HG02798 (cell line): ENCODE data around the gene HSPA4.
"Not testable (repeated sequence)": the region's sequence is repeated elsewhere in the genome, so short reads cannot be mapped to it uniquely, and the experiment has no call there.

Experiments
- ATAC-seq: cut with Tn5 transposase; IDR thresholded peaks from one replicate; pipeline ENCODE4 v1.9.1; 2021; ENCODE audit warnings: mild to moderate bottlenecking; ENCODE audit not compliant: unreplicated experiment, poor library complexity

Gene HSPA4

DNA sequence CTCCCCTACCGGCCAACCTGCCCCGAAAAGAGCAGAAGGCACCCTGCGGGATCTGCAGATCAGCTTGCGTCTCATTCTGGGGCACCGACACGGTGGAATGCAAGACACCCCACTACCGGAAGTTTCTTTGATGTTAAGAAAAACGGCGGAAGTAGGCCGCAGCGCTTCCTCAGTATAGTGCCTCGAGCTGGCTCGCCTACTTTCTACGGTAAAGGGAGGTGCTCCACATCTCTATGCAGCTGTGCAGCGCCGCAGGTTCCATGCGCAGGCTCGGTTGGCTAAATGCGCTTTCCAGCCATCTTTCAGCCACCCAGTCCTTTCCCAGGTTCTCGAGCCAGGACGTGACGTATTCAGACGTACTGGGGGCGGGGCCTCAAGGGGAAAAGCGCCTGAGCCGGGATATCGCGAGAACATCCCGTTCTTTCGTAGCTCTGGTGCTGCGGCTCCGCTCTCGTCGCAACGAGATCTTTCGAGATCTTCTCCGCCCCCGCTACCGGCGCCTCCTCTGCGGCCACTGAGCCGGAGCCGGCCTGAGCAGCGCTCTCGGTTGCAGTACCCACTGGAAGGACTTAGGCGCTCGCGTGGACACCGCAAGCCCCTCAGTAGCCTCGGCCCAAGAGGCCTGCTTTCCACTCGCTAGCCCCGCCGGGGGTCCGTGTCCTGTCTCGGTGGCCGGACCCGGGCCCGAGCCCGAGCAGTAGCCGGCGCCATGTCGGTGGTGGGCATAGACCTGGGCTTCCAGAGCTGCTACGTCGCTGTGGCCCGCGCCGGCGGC lies at the start of gene HSPA4:
HSPA4 (plus strand) TSS at position 472 of the 775 bp plus-strand sequence; CDS start at position 710, 238 bp downstream.
- peak; percentile 90 for ATAC-seq

DNA sequence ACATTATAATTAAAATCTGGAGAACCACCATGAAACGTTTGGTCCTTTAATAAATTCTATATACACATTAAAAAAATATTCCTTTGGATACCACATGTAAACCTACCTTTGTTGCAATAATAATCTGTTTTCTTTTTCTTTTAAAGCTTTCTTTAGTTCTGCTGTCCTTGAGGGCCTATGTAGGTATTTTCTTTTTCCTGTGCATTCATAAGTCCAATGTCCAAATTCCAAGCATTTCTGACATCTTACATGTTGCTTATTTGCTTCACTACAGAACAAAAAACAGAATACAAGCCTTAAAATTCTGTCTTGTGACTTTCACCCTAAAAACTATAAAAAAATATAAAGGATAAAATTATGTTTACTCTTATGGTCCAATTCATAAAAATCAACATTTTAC lies 45.2 kb upstream of the HSPA4 start:
- ATAC-seq: no peak

DNA sequence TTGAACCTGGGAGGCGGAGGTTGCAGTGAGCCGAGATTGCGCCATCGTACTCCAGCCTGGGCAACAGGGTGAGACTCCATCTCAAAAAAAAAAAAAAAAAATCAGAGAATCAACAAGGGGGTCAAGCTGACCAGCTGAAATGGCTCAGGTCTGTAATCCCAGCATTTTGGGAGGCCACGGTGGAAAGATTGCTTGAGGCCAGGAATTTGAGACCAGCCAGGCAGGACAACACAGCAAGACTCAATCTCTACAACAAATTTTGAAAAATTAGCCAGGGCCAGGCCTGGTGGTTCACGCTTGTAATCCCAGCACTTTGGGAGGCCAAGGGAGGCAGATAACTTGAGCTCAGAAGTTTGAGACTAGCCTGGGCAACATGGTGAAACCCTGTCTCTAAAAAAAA lies 43.4 kb upstream of the HSPA4 start:
- not testable (repeated sequence) for ATAC-seq

DNA sequence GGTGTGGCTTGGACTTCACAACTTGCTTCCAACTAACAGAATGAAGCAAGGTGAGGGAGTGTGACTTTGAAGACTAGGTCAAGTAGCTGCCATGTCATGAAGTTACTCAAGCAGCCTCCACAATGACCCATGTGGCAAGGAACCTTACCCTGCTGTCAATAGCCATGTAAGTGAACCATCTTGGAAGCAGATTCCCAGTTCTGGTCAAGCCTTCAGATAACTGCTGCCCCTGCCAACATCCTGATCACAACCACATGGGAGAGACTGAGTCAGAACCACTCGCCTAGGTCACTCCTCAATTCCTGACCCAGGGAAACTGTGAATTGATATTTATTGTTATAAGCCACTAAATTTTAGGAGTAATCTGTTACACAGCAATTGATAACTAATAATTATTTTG lies 36.3 kb upstream of the HSPA4 start:
- ATAC-seq: no peak

DNA sequence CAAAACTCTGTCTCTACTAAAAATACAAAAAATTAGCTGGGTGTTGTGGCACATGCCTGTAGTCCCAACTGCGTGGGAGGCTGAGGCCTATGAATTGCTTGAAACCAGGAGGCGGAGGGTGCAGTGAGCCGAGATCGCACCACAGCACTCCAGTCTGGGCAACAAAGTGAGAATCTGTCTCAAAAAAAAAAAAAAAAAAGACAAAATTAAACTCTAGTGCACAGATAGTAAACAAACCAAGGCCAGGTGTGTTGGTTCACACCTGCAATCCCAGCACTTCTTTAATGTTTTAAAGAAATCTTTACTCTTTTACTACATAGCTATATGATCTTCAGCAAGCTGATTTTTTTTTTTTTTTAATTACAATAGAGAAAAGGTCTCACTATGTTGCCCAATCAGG lies 33.8 kb upstream of the HSPA4 start:
- no peak for ATAC-seq

DNA sequence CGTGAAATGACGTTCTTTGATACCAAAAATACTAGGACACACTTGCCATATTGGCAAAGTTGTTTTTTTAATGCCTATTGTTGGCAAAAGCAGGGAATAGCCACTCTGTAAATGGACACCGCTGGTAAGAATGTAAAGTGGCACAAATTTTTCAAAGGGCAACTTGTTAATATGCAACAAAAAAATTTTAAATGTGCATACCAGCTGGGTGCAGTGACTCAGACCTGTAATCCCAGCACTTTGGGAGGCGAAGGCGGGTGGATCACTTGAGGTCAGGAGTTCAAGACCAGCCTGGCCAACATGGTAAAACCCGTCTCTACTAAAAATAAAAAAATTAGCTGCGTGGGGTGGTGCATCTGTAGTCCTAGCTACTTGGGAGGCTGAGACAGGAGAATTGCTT lies 32.3 kb upstream of the HSPA4 start:
- not testable (repeated sequence) for ATAC-seq

DNA sequence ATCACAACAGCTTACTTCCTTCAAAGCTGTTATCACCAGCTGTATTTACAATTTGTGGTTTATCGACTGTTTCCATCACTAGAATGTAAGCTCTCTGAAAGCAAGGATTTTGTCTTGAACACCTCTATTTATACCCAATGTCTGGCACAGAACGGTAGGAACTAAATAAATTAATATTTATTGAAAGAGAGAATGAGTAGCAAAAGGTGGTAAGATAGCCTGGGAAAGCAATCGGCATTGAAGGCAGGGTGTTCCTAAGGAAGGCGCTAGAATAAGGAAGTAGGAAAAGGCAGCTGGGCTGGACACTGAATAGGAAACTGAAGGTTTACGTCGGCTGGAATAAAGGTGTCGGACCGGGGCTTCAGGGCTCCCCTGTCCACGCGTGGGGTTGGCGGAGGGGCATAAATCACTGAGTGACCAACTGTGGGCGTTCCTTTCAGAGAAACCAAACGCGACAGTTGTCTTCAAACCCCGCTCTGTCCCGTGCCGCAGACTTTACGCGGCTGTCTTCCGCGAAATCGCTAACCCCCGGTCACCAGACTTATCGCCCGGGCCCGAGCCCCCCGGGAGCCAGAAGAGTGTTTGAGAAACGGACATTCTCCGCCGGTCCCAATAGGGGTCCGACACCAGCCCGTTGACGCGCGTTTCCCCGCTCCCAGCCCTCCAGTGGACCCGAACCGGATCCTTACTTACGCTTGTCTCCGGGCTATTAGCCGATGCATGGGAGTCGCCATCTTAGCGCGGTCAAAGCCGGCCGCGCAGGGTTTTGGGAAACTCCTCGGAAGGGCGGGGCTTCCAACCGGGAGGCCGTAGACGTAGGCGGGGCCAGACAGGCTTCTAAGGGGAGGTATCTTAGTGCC lies 25.8 kb upstream of the HSPA4 start, which contains the start of gene ZCCHC10:
ZCCHC10 (minus strand) TSS at position 746 of the 860 bp plus-strand sequence; CDS start at position 734, 12 bp downstream.
- peak; percentile 98 for ATAC-seq

DNA sequence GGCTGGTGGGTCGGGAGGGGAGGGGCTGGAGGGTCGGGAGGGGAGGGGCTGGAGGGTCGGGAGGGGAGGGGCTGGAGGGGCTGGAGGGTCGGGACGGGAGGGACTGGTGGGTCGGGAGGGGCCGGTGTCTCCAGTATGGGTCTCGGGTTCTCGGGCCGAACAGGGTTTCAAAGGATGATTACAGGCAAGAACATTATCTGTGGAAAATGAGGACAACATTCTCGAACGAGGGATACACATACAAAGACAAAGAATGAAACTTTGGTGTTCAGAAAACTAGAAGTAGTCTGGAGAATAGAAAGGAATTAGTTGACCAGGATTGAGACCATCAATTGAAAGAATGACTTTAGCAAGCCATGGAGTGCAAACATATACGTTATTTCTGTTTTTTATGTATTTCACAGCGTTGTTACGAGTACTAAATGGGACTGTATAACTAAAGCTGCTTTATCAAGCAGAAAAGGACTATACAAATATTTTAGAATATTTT lies 25.1 kb upstream of the HSPA4 start:
- ATAC-seq: no peak

DNA sequence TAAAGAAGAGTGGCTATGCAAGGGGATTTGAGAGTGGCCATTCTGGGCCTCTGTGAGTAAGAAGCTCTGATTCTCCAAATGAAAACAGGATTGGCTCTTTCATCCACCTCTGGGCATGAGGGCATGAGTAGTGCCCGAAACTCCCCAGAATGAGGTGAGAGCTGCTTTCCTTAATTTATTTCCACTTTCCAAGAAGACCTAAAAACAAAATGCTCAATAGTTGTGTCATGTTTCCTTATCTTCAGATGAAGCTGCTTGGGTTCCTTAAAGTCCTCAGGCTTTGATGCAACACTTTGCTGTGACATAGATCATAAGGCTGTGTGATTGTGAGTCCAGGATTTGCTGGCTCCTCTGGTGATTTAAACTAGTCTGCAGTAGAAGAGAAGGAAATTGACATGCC lies 22.4 kb upstream of the HSPA4 start:
- ATAC-seq: no peak

DNA sequence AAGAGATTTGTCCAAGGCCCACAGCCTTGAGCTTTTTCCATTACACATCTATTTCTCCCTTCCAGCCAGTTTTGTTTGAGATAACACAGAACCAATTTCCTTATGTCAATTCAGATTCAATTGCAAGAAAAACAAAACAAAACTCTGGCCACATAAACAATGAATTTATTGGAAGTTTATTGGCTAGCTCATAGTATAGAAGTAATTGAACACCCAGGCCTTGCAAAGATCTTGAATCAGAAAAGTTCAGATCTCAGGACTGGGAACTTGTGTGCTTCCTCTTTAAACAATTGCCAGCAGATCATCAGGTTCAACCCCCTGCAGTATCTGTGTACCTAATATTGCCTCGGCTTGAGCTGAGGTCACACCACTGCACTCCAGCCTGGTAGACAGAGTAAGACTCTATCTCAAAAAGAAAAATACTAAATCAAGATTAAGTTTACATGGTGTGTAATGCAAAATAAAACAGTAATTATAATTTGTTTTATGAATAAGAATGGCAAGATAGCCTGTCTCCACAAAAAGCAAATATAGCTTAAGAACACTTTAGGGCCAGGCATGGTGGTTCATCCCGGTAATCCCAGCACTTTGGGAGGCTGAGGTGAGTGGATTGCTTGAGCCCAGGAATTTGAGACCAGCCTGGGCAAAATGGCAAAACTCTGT lies 21.3 kb upstream of the HSPA4 start:
- no peak for ATAC-seq

DNA sequence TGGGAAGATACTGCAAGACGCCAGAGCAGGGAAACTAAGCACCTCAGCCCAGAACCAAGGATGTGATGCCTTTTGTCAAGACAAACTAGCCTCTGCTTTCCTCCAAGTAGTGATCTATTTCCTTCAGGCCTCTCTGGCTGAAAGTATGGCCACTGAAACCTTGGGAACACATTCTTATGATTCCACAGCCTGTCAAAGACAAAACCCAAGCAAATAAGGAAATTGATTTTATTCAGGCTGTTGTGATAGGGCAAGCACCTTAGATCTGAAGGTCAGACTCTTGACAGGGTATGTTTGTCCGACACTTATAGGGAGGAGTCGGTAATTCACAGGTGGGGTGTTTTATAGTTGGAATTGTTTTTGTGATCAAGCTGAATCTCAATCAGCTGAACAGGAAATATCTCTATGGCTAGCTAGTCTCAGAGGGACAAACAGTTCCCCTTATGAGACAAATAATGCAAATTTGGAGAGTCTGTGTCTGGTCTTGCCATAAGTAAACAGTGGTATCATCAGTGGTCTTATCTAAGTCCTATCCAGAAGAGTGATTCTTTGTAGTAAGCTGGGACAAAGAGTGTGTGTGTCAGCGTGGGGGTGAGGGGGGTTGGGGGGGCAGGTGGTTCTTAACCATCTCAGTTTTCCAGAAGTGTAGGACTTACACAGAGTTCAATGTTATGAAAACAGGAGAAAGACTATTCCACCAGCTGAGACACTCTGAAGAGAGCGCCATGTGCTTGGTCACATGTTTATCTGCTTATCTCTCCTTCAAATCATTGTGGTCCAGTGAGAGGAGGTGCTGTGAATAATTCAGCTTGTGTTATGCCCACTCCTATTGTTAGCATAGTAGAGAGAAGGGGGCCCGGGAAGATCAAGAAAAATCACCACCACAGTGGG lies 18.7 kb upstream of the HSPA4 start:
- ATAC-seq: peak; percentile 69

DNA sequence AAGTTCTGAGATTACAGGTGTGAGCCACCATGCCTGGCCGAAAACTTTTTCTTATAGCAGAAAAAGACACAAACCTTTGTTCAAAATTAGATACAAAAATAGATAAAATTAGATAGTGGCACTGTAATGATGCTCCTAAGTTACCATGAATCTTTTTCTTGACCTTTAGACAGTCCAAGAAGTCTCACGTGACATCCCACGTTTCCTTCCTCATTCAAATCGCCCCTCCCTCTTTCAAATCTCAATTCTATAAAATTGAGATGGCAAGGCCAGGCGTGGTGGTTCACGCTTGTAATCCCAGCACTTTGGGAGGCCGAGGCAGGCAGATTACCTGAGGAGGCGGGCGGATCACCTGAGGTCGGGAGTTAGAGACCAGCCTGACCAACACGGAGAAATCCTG lies 17.7 kb upstream of the HSPA4 start:
- ATAC-seq: no peak

DNA sequence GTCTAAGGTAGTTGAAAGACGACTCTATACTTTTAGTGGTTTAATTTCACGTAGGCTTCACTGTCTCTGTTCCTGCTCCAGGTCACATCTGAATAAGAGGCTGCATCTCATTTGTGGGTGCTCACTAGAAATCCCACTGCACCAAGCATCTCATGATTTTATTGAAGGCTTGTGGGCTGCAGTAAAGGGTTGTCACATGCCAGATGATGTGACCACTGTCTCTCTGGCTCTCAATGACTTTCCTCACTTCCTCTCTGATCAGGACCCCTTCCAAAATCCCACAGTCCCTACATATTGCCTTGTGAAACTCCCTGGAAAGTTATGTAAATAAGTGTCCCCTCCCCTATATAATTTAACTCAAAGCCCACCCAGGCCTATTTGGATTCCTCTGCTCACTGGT lies 16.6 kb upstream of the HSPA4 start:
- no peak for ATAC-seq

DNA sequence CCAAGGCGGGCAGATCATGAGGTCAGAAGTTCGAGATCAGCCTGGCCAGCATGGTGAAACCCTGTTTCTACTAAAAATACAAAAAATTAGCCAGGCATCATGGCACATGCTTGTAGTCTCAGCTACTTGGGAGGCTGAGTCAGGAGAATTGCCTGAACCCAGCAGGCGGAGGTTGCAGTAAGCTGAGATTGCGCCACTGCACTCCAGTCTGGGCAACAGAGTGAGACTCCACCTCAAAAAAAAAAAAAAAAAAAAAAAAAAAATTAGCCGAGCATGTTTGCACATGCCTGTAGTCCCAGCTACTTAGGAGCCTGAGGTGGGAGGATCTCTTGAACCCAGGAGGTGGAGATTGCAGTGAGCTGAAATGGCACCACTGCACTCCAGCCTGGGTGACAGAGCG lies 15.1 kb upstream of the HSPA4 start:
- not testable (repeated sequence) for ATAC-seq

DNA sequence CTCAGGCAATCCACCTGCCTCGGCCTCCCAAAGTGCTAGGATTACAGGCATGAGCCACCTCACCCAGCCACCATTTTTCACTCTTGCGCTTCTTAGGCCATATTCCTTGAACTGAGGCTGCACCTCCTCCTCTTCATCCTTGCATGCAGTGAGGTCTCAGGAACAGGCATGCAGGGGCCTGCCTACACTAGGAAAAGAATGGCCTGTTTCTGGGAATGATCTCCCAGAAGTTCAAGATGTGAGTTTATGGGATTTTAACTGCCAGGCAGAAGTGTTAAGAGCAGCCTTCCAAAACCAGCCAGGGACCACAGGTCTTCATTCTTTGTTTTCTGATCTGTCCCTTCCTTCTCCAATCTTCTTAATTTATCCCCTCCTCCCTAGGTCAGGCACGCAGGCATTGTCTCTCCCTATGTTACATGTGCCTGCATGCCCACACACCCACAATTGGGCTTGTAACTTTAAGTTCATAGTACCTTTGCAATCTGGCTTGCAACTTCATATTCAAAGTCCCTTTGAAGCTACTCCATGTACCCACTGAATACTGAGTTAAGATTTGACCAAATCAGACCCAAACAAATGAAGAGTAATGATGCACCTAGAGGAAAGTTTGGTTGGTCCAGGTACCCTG lies 10.5 kb upstream of the HSPA4 start:
- ATAC-seq: no peak

DNA sequence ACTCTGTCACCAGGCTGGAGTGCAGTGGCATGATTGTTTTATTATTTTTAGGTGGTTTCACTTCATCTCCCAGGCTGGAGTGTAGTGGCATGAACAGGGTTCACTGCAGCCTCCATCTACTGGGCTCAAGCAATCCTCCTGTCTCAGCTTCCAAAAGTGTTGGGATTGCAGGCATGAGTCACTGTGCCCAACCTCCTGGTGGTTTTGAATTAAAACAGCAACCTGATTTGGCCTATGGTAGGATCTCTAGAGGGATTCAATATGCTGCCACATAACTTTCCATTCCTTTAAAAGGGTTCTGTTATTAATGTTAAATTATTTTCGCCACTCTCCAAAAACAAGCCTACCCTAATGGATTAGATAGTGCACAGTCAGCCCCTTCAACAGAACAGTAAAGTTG lies 9.9 kb upstream of the HSPA4 start:
- no peak for ATAC-seq

DNA sequence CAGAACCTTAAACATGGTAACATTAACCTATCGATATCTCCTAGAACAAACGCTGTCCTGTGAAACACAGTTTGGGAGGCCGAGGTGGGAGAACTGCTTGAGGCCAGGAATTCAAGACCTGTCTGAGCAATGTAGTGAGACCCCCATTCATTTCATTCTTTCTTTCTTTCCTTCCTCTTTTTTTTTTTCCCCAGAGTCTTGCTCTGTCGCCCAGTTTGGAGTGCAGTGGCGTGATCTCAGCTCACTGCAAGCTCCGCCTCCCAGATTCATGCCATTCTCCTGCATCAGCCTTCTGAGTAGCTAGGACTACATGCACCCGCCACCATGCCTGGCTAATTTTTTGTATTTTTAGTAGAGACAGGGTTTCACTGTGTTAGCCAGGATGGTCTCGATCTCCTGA lies 5.3 kb upstream of the HSPA4 start:
- not testable (repeated sequence) for ATAC-seq

DNA sequence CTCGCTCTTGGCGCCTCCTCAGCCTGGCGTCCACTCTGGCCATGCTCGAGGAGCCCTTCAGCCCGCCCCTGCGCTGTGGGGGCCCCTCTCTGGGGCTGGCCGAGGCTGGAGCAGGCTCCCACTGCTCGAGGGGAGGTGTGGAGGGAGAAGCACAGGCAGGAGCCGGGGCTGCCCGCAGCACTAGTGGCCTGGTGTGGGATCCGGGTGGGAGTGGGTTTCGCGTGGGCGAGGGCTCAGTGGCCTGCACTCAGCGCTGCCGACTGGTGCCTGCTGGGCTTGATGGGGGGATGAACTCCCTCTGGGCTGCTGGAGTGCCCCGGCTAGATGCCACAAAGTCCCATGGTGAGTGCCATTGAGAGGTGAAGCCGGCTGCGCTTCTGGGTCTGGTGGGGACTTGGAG lies 4.4 kb upstream of the HSPA4 start:
- no peak for ATAC-seq

DNA sequence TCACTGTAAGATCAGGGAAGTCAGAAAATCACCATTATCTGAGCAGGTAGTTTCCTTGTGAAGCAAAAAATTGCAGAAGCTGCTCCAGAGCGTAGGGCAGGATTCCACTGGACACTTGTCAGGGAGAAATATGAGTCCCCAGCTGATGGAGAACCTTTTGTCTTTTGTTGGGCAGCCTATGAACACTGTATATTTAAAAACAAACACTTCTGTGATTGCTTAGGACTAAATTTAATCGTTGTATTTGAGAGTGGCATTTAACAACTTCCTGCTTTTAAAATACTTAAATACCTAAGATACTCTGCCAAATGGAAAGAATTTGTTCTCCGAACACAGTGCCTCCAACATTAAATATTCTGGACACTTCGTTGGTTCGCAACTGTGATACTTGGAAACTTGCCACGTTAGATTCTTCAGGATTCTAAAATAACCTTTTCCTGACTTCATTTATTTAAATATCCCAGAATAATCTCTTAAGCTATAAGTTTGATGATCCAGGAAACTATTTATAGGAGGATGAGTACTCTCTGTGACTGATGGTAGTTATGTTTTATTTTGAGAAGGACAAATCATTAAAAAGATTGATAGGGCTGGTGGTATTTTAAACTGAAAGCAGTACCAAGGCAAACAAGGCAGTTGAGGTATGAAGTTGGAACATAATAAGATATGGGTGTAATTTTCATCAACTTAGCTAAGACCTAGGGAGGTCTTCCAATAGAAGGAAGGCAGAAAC lies 2.7 kb upstream of the HSPA4 start:
- no peak for ATAC-seq
